H9 (cell line): ENCODE data around the gene CNGB1. TPM values are rescaled to one million over a fixed set of nuclear protein-coding genes. Genes with fewer than 3 reads are reported as not detected.

Experiments used
- DNase-seq: peaks from one replicate; pipeline ENCODE4 v3.0.0-alpha.2; 2017
- H2AFZ ChIP-seq: one replicate; pipeline ENCODE4 v1.6.1; 2013; ENCODE audit warnings: mild to moderate bottlenecking, low read length, control low read depth, moderate library complexity
- H2AK5ac ChIP-seq: 2 replicates; pipeline ENCODE4 v1.6.1; 2013; ENCODE audit warnings: low read length, control low read depth, mixed read lengths; ENCODE audit not compliant: insufficient read length
- H2BK120ac ChIP-seq: one replicate; pipeline ENCODE4 v1.6.1; 2013; ENCODE audit warnings: low read depth, mild to moderate bottlenecking, low read length, control low read depth, inconsistent platforms; ENCODE audit not compliant: poor library complexity, severe bottlenecking
- H2BK12ac ChIP-seq: 2 replicates; pipeline ENCODE4 v1.6.1; 2013; ENCODE audit warnings: low read length, control low read depth, mixed read lengths, low read depth; ENCODE audit not compliant: insufficient read length
- H2BK15ac ChIP-seq: 2 replicates; pipeline ENCODE4 v1.6.1; 2013; ENCODE audit warnings: low read depth, low read length, control low read depth
- H2BK20ac ChIP-seq: one replicate; pipeline ENCODE4 v1.6.1; 2013; ENCODE audit warnings: low read depth, mild to moderate bottlenecking, low read length, control low read depth, inconsistent platforms; ENCODE audit not compliant: poor library complexity, severe bottlenecking
- H2BK5ac ChIP-seq: 2 replicates; pipeline ENCODE4 v1.6.1; 2013; ENCODE audit warnings: low read length, control low read depth, mixed read lengths; ENCODE audit not compliant: insufficient read length
- H3K14ac ChIP-seq: 2 replicates; pipeline ENCODE4 v1.6.1; 2013; ENCODE audit warnings: low read length, control low read depth; ENCODE audit not compliant: insufficient read depth
- H3K18ac ChIP-seq: 2 replicates; pipeline ENCODE4 v1.6.1; 2013; ENCODE audit warnings: low read depth, mild to moderate bottlenecking, mixed read lengths, low read length, control low read depth; ENCODE audit not compliant: insufficient read length
- H3K23ac ChIP-seq: 2 replicates; pipeline ENCODE4 v1.6.1; 2013; ENCODE audit warnings: low read length, control low read depth, mixed read lengths, low read depth; ENCODE audit not compliant: insufficient read length
- H3K23me2 ChIP-seq: 2 replicates; pipeline ENCODE4 v1.6.1; 2013; ENCODE audit warnings: low read depth, mild to moderate bottlenecking, mixed read lengths, low read length, control low read depth; ENCODE audit not compliant: insufficient read length, poor library complexity, severe bottlenecking
- H3K27ac ChIP-seq: 2 replicates; pipeline ENCODE4 v1.5.1; 2013; ENCODE audit warnings: low read length, control low read depth, mixed read lengths, low read depth; ENCODE audit not compliant: insufficient read length
- H3K27me3 ChIP-seq: 2 replicates; pipeline ENCODE4 v1.6.1; 2013; ENCODE audit warnings: low read length, control low read depth, inconsistent platforms; ENCODE audit not compliant: insufficient read depth
- H3K4ac ChIP-seq: 2 replicates; pipeline ENCODE4 v1.6.1; 2013; ENCODE audit warnings: low read depth, mild to moderate bottlenecking, control low read depth, inconsistent platforms, low read length, moderate library complexity
- H3K4me1 ChIP-seq: 2 replicates; pipeline ENCODE4 v1.6.1; 2013; ENCODE audit warnings: low read length, control low read depth, inconsistent platforms; ENCODE audit not compliant: insufficient read depth
- H3K4me2 ChIP-seq: 2 replicates; pipeline ENCODE4 v1.6.1; 2013; ENCODE audit warnings: low read length, control low read depth, mixed read lengths; ENCODE audit not compliant: insufficient read length, insufficient read depth
- H3K56ac ChIP-seq: 2 replicates; pipeline ENCODE4 v1.6.1; 2013; ENCODE audit warnings: low read depth, mild to moderate bottlenecking, mixed read lengths, low read length, control low read depth; ENCODE audit not compliant: insufficient read length
- H3K79me1 ChIP-seq: 2 replicates; pipeline ENCODE4 v1.6.1; 2013; ENCODE audit warnings: low read depth, mild to moderate bottlenecking, moderate library complexity, low read length, control low read depth, inconsistent platforms; ENCODE audit not compliant: insufficient read depth, poor library complexity, severe bottlenecking
- H3K79me2 ChIP-seq: 2 replicates; pipeline ENCODE4 v1.6.1; 2013; ENCODE audit warnings: low read length, control low read depth, inconsistent platforms; ENCODE audit not compliant: insufficient read depth
- H3K9ac ChIP-seq: 2 replicates; pipeline ENCODE4 v1.6.1; 2013; ENCODE audit warnings: low read length, control low read depth, mixed read lengths; ENCODE audit not compliant: insufficient read length; ENCODE audit errors: extremely low read depth
- H3K9me3 ChIP-seq: one replicate; pipeline ENCODE4 v1.6.1; 2013; ENCODE audit warnings: low read depth, low read length, inconsistent platforms; ENCODE audit not compliant: control insufficient read depth
- H3T11ph ChIP-seq: one replicate; pipeline ENCODE4 v1.6.1; 2013; ENCODE audit warnings: mild to moderate bottlenecking, low read length, control low read depth, inconsistent platforms
- H4K20me1 ChIP-seq: one replicate; pipeline ENCODE4 v1.6.1; 2013; ENCODE audit not compliant: control insufficient read depth, insufficient read length, insufficient read depth
- H4K5ac ChIP-seq: 2 replicates; pipeline ENCODE4 v1.6.1; 2013; ENCODE audit warnings: low read depth, mild to moderate bottlenecking, mixed read lengths, low read length, control low read depth; ENCODE audit not compliant: insufficient read length
- H4K8ac ChIP-seq: replicated peaks from 2 replicates; pipeline ENCODE4 v1.6.1; 2013; ENCODE audit warnings: low read length, control low read depth, mixed read lengths, low read depth; ENCODE audit not compliant: insufficient read length
- H4K91ac ChIP-seq: 2 replicates; pipeline ENCODE4 v1.6.1; 2013; ENCODE audit warnings: low read depth, mild to moderate bottlenecking, moderate library complexity, mixed read lengths, low read length, control low read depth; ENCODE audit not compliant: insufficient read length
- H3K27ac Mint-ChIP-seq, 3 experiments: 2 replicates in 2 of 3; 3 replicates in 1 of 3; pipeline ENCODE4 v1.8.0; 2020 to 2021; ENCODE audit warnings: mixed read lengths in 3 of 3, mild to moderate bottlenecking in 1 of 3, moderate library complexity in 1 of 3
- H3K27me3 Mint-ChIP-seq: 2 replicates; pipeline ENCODE4 v1.8.0; 2021; ENCODE audit warnings: low read depth, mild to moderate bottlenecking, moderate library complexity, mixed read lengths
- H3K36me3 Mint-ChIP-seq, 3 experiments: 2 replicates in 2 of 3; 3 replicates in 1 of 3; pipeline ENCODE4 v1.8.0; 2020 to 2021; ENCODE audit warnings: low read depth in 3 of 3, mixed read lengths in 3 of 3; ENCODE audit not compliant: insufficient read depth in 1 of 3
- H3K4me1 Mint-ChIP-seq, 2 experiments: 2 replicates each; pipeline ENCODE4 v1.8.0; 2020; ENCODE audit warnings: mixed read lengths in 2 of 2
- H3K4me3 Mint-ChIP-seq, 2 experiments: 2 replicates in 1 of 2; 3 replicates in 1 of 2; pipeline ENCODE4 v1.8.0; 2020 to 2021; ENCODE audit warnings: mild to moderate bottlenecking in 2 of 2, mixed read lengths in 2 of 2, moderate library complexity in 1 of 2
- H3K9me3 Mint-ChIP-seq, 2 experiments: 2 replicates in 1 of 2; 3 replicates in 1 of 2; pipeline ENCODE4 v1.8.0; 2020; ENCODE audit warnings: mild to moderate bottlenecking in 2 of 2, mixed read lengths in 2 of 2, moderate library complexity in 1 of 2
- CTCF ChIP-seq: fragments of 200-600 bp; sonication (generic); conservative IDR thresholded peaks from 3 replicates; pipeline ENCODE4 v1.8.0; 2021; ENCODE audit warnings: antibody characterized with exemption, mild to moderate bottlenecking
- WGBS: extraction: QIAGEN DNeasy Blood & Tissue Kit; methylation state at CpG from one replicate; pipeline ENCODE4 v1.1.7; 2013; ENCODE audit warnings: missing lambda C conversion rate, low lambda C conversion rate, mixed read lengths; ENCODE audit not compliant: insufficient read length; ENCODE audit errors: extremely low coverage; 5-methylcytosine and 5-hydroxymethylcytosine counted together
- total RNA-seq: library from RNA; stranded (reverse); gene quantifications from 2 replicates; pipeline ENCODE4 v1.2.1, GENCODE V29; 2021

CNGB1 gene
- total RNA-seq, 1 experiment from 2014 or later, result not detected

GRCh38 chr16:57945740-57946138, 25.2 kb downstream of the CNGB1 start:
- Histone ChIP-seq H2AFZ (no peak overlapping the region), H3K9me3 (no peaks in the 10 kb centered on the region), H3K18ac (no peak overlapping the region), H3K79me2 (no peaks in the 10 kb centered on the region), H3K23ac (no peak overlapping the region), H3K27me3 (no peaks in the 10 kb centered on the region), H3K27ac (no peak overlapping the region), H3K56ac (no peak overlapping the region), H3K14ac (peak overlapping the region; percentile 52; the same call in 1 of the 2 replicates), H3K4ac (no peak overlapping the region), H2BK12ac (no peak overlapping the region), H3K23me2 (no peaks in the 10 kb centered on the region), H3K4me2 (no peak overlapping the region), H4K5ac (no peak overlapping the region), H2BK5ac (no peak overlapping the region), H2BK20ac (no peak overlapping the region), H2BK120ac (no peak overlapping the region), H2BK15ac (no peak overlapping the region), H2AK5ac (no peak overlapping the region), H3T11ph (no peak overlapping the region), H3K9ac (no peak overlapping the region), H3K4me1 (no peaks in the 10 kb centered on the region), H4K8ac (no peak overlapping the region), H4K20me1 (no peaks in the 10 kb centered on the region), H4K91ac (no peak overlapping the region), H3K79me1 (no peaks in the 10 kb centered on the region)
- Mint-ChIP-seq H3K9me3 (no peaks in the 10 kb centered on the region), H3K4me1 (peaks cover 5 to 6% of the 10 kb centered on the region in 2 experiments; a peak in 2 of 4 replicates), H3K36me3 (no peaks in the 10 kb centered on the region), H3K27ac (no peak overlapping the region), H3K4me3 (no peak overlapping the region), H3K27me3 (no peaks in the 10 kb centered on the region)
- TF ChIP-seq CTCF, result peak; percentile 57
- DNase-seq, result no peak
- no CpG with 5 or more reads among the region's 7 CpGs for WGBS
